OCI-LY7 (cell line): Measurements from ENCODE around the gene ADARB2. TPM values are rescaled to one million over a fixed set of nuclear protein-coding genes. Genes with fewer than 3 reads are reported as not detected.
"Not testable (repeated sequence)": the region's sequence is repeated elsewhere in the genome, so short reads cannot be mapped to it uniquely, and the experiment has no call there.

Experiments
- BruUV-seq: library from RNA; stranded (reverse); fragments of 400-500 nt; replicated peaks from 2 replicates; lab custom pipeline; 2021; lab: Mats Ljungman, UMichigan
- CTCF ChIA-PET: fragments of 300-600 bp; sonication (Branson Sonifier 250); formaldehyde crosslinking; loops from one replicate; lab custom pipeline; 2022; ENCODE audit warnings: antibody characterized with exemption; ENCODE audit not compliant: unreplicated experiment; lab: Charles Lee
- POLR2A ChIA-PET: fragments of 300-600 bp; sonication (Branson Sonifier 250); formaldehyde crosslinking; loops from one replicate; lab custom pipeline; 2022; ENCODE audit warnings: antibody characterized with exemption; lab: Charles Lee
- DNase-seq: peaks from one replicate; pipeline ENCODE4 v3.0.0-alpha.2; 2015; ENCODE audit warnings: low spot score
- H2AFZ ChIP-seq: fragments of 200-600 bp; sonication (generic), shearing (Covaris generic); 2 replicates; pipeline ENCODE4 v1.6.1; 2014; ENCODE audit warnings: mild to moderate bottlenecking, antibody characterized with exemption, low read length, moderate library complexity
- H3K27ac ChIP-seq: fragments of 200-600 bp; sonication (generic); 2 replicates; pipeline ENCODE4 v1.5.1; 2014; ENCODE audit warnings: mixed run types, low read depth, mild to moderate bottlenecking, moderate library complexity, low read length, inconsistent platforms; ENCODE audit not compliant: poor library complexity, severe bottlenecking
- H3K36me3 ChIP-seq: fragments of 200-600 bp; sonication (generic); 2 replicates; pipeline ENCODE4 v1.6.1; 2014; ENCODE audit warnings: mild to moderate bottlenecking, antibody characterized with exemption, low read length, moderate library complexity, mixed read lengths; ENCODE audit not compliant: insufficient read depth
- H3K4me1 ChIP-seq: fragments of 200-600 bp; sonication (generic); 2 replicates; pipeline ENCODE4 v1.5.1; 2014; ENCODE audit warnings: mild to moderate bottlenecking, low read length; ENCODE audit not compliant: insufficient read depth, poor library complexity, severe bottlenecking
- H3K4me2 ChIP-seq: fragments of 200-600 bp; sonication (generic); 2 replicates; pipeline ENCODE4 v1.6.1; 2014; ENCODE audit warnings: mild to moderate bottlenecking, low read length
- H3K4me3 ChIP-seq: fragments of 200-600 bp; sonication (generic); 2 replicates; pipeline ENCODE4 v1.5.1; 2014; ENCODE audit warnings: mild to moderate bottlenecking, low read depth, low read length; ENCODE audit not compliant: poor library complexity, severe bottlenecking
- H3K79me2 ChIP-seq: fragments of 200-600 bp; sonication (generic); 2 replicates; pipeline ENCODE4 v1.6.1; 2016; ENCODE audit warnings: low read depth, mild to moderate bottlenecking, low read length, moderate library complexity, mixed read lengths; ENCODE audit not compliant: insufficient read depth
- H3K9me2 ChIP-seq: fragments of 200-600 bp; sonication (generic); 2 replicates; pipeline ENCODE4 v1.6.1; 2016; ENCODE audit warnings: mild to moderate bottlenecking, low read length, mixed read lengths; ENCODE audit not compliant: insufficient read depth
- H3K9me3 ChIP-seq: fragments of 200-600 bp; sonication (generic); 2 replicates; pipeline ENCODE4 v1.6.1; 2014; ENCODE audit warnings: mild to moderate bottlenecking, mixed run types, low read length, mixed read lengths
- H4K20me1 ChIP-seq: fragments of 200-600 bp; sonication (generic); 2 replicates; pipeline ENCODE4 v1.6.1; 2014; ENCODE audit warnings: mild to moderate bottlenecking, antibody characterized with exemption, low read length, moderate library complexity, mixed read lengths; ENCODE audit not compliant: insufficient read depth
- CTCF ChIP-seq: fragments of 200-600 bp; sonication (generic); conservative IDR thresholded peaks from 2 replicates; pipeline ENCODE4 v1.5.1; 2014; ENCODE audit warnings: mild to moderate bottlenecking, antibody characterized with exemption, low read length, moderate library complexity, mixed read lengths
- EZH2phosphoT487 ChIP-seq: fragments of 200-600 bp; sonication (generic); IDR thresholded peaks from 2 replicates; pipeline ENCODE4 v1.6.1; 2018; ENCODE audit warnings: low read depth, borderline replicate concordance, mild to moderate bottlenecking, mixed run types, antibody characterized with exemption, low read length, moderate library complexity, mixed read lengths
- intact Hi-C: fragments of 100-400 bp; cut with micrococcal nuclease; formaldehyde crosslinking; loops from one replicate; pipeline ENCODE4 v1.10.0; 2022; ENCODE audit not compliant: unreplicated experiment
- total RNA-seq, 2 experiments: library from RNA; depleted of rRNA in 1 of 2; stranded (reverse); fragments of >200 nt in 1 of 2; shearing (Covaris generic) in 1 of 2; gene quantifications; 2 replicates each; pipeline ENCODE4 v1.2.3, GENCODE V29; 2014 to 2022

The ADARB2 gene
- total RNA-seq, 2 experiments from 2014 or later = 0.03 TPM; not detected in 1

GRCh38 chr10:1344408-1344807 lies 392.9 kb downstream of the ADARB2 start:
- ChIA-PET POLR2A (no interaction called here), CTCF (no interaction called here)
- Histone ChIP-seq H3K4me2 (no peak overlapping the region), H4K20me1 (no peaks in the 10 kb centered on the region), H3K4me1 (no peaks in the 10 kb centered on the region), H3K9me3 (no peaks in the 10 kb centered on the region), H2AFZ (no peak overlapping the region), H3K4me3 (no peak overlapping the region), H3K9me2 (no peaks in the 10 kb centered on the region), H3K79me2 (no peaks in the 10 kb centered on the region), H3K36me3 (no peaks in the 10 kb centered on the region), H3K27ac (no peak overlapping the region)
- intact Hi-C loops = no loop called here
- DNase-seq = no peak
- BruUV-seq = no TSS peak
- TF ChIP-seq CTCF (no peak), EZH2phosphoT487 (no peak)

- H3K4me3 ChIP-seq = no peak overlapping the region
- H3K4me1 ChIP-seq = no peaks in the 10 kb centered on the region
- CTCF ChIA-PET = no interaction called here
- intact Hi-C loops = no loop called here
- TF ChIP-seq CTCF (no peak), EZH2phosphoT487 (no peak)
- H3K27ac ChIP-seq = no peak overlapping the region
- H2AFZ ChIP-seq = no peak overlapping the region
- no peaks in the 10 kb centered on the region for H3K9me3 ChIP-seq
- H3K4me2 ChIP-seq = no peak overlapping the region
- no peaks in the 10 kb centered on the region for H4K20me1 ChIP-seq
- H3K9me2 ChIP-seq = no peaks in the 10 kb centered on the region
- BruUV-seq = no TSS peak
- POLR2A ChIA-PET = interaction anchor here (0.5 kb wide), 1 partner anchor 11 kb away, joined by 5 read pairs; no protein-coding TSS in a partner anchor
- no peaks in the 10 kb centered on the region for H3K79me2 ChIP-seq
- no peaks in the 10 kb centered on the region for H3K36me3 ChIP-seq
- no peak for DNase-seq
Measured at GRCh38 chr10:1343176-1343575, 394.1 kb downstream of the ADARB2 start.

GRCh38 chr10:1341052-1341451 lies 396.3 kb downstream of the ADARB2 start:
- POLR2A ChIA-PET, H3K36me3 ChIP-seq, H3K9me2 ChIP-seq, H3K9me3 ChIP-seq, BruUV-seq, H4K20me1 ChIP-seq, intact Hi-C loops, DNase-seq, H3K4me3 ChIP-seq, H2AFZ ChIP-seq, H3K4me2 ChIP-seq, H3K27ac ChIP-seq, H3K79me2 ChIP-seq, H3K4me1 ChIP-seq, CTCF ChIA-PET: not testable (repeated sequence)
